AG09309 (cell line): ENCODE data around the gene GOLGA6L4.
"Not testable (repeated sequence)": the region's sequence is repeated elsewhere in the genome, so short reads cannot be mapped to it uniquely, and the experiment has no call there.

Experiments
- DNase-seq: peaks from one replicate; pipeline ENCODE4 v3.0.0-alpha.2; 2010; ENCODE audit warnings: low read depth
- H3K4me3 ChIP-seq: 2 replicates; pipeline ENCODE4 v1.5.1; 2011; ENCODE audit warnings: mild to moderate bottlenecking, low read depth, low read length, moderate library complexity; ENCODE audit not compliant: control insufficient read depth

Gene GOLGA6L4

GRCh38 chr15:84235573-84235972, at the start of gene GOLGA6L4:
Gene GOLGA6L4, plus strand, starts transcription at chr15:84235773. Its CDS starts 62 bp downstream, at chr15:84235835.
- not testable (repeated sequence) for DNase-seq, H3K4me3 ChIP-seq

DNA sequence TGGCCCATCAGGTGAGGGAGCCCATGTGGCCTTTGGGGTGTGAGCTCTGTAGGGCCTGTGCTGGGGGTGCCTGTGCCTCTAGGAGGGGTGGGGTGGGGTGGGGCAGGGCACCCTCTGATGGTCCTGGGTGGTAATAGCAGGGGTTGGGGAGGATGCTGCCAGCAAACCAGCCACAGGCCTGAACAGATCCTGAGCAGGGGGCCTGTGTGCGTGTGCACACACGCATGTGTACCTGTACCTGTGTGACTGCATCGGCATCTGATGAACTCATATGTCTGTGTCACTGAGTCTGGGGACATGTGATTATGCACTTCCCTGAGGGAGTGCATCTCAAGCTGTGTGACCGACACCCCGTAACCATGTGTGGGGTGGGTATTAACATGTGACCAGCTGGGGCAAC, 42.6 kb upstream of the GOLGA6L4 start:
- DNase-seq, H3K4me3 ChIP-seq: not testable (repeated sequence)

DNA sequence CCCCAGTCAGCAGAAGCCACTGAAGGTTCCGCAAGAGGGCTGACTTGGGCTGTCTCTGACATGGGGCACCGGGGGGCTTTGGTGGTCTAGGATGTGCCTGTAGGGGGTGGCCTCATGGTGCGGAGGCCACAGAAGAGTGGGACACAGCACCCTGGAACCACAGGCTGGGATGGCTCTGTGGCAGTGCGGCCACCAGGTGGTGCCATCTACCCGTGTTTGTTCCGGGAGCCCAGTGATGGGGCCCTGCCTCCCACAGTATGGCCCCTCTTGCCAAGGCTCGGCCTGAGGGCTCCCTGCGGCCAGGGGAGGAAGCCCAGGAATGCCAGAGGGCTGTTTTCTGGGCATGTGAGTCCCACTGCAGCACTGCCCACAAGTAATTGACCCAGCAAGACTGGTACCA, 40.0 kb upstream of the GOLGA6L4 start:
- not testable (repeated sequence) for DNase-seq, H3K4me3 ChIP-seq

- DNase-seq, H3K4me3 ChIP-seq: not testable (repeated sequence)
Measured at GRCh38 chr15:84196530-84197188, 38.9 kb upstream of the GOLGA6L4 start.

GRCh38 chr15:84199865-84200264, 35.7 kb upstream of the GOLGA6L4 start:
- DNase-seq, result not testable (repeated sequence)

GRCh38 chr15:84246441-84246840, 10.9 kb downstream of the GOLGA6L4 start:
- not testable (repeated sequence) for DNase-seq, H3K4me3 ChIP-seq

More at GRCh38 chr15:84199865-84200264, 35.7 kb upstream of the GOLGA6L4 start:
- not testable (repeated sequence) for H3K4me3 ChIP-seq
